Right cardiac atrium (tissue), 5 donors: ENCODE data around the gene DNAJB12. TPM values are rescaled to one million over a fixed set of nuclear protein-coding genes. Genes with fewer than 3 reads are reported as not detected.

Source experiments
- ATAC-seq, 2 donors: fragments of 200-7000 bp; cut with Tn5 transposase; one replicate each; pipeline versions ENCODE4 v1.8.0 to v1.9.1; 2020; ENCODE audit warnings: moderate library complexity in 2 of 2, mild to moderate bottlenecking in 1 of 2
- DNase-seq, 3 donors: peaks; one replicate each; pipeline ENCODE4 v3.0.0-alpha.2; 2020
- H3K27ac ChIP-seq: one replicate; pipeline ENCODE4 v1.5.1; 2013; ENCODE audit warnings: mild to moderate bottlenecking, low read length, control low read depth, moderate library complexity
- H3K27me3 ChIP-seq: one replicate; pipeline ENCODE4 v1.6.1; 2013; ENCODE audit not compliant: control insufficient read depth, insufficient read depth
- H3K4me1 ChIP-seq: one replicate; pipeline ENCODE4 v1.6.1; 2013; ENCODE audit warnings: low read length; ENCODE audit not compliant: control insufficient read depth, insufficient read depth
- H3K4me3 ChIP-seq: one replicate; pipeline ENCODE4 v1.5.1; 2013; ENCODE audit warnings: low read length, control low read depth
- H3K9me3 ChIP-seq: one replicate; pipeline ENCODE4 v1.6.1; 2013; ENCODE audit warnings: low read length; ENCODE audit not compliant: control insufficient read depth
- WGBS: extraction: QIAGEN DNeasy Blood & Tissue Kit; methylation state at CpG from one replicate; pipeline ENCODE4 v1.1.7; 2013; 5-methylcytosine and 5-hydroxymethylcytosine counted together
- intact Hi-C, 4 donors: fragments of 100-400 bp; cut with DNase I; formaldehyde crosslinking; loops; one replicate each; pipeline versions ENCODE4 v1.11.0 to v1.14.0; 2022 to 2023
- polyA plus RNA-seq: library from polyadenylated mRNA; stranded (reverse); fragments of 200-250 nt; gene quantifications from one replicate; pipeline ENCODE4 v1.2.3, GENCODE V29; 2013
- total RNA-seq, 4 donors: library from RNA; stranded (reverse); fragmentation: NEBNext Ultra II Directional; extraction: Animal tissue kit (Norgen Biotek cat#: 25700); gene quantifications; one replicate each; pipeline ENCODE4 v1.2.1, GENCODE V29; 2021
- donor health status: healthy with polysubstance abuse.
- donor health status: DM: no; HTN: yes; CAD: no.
- donor health status: DM: no; HTN: no; CAD: no.
- donor health status: DM: no; HTN: yes; CAD: no; lungs with severe emphysema.
- donor health status: DM: yes; HTN: yes; CAD: no.

Gene DNAJB12
- total and polyA plus RNA-seq, 5 donors: 25.8 to 35.0 (median 29.8) TPM

DNA sequence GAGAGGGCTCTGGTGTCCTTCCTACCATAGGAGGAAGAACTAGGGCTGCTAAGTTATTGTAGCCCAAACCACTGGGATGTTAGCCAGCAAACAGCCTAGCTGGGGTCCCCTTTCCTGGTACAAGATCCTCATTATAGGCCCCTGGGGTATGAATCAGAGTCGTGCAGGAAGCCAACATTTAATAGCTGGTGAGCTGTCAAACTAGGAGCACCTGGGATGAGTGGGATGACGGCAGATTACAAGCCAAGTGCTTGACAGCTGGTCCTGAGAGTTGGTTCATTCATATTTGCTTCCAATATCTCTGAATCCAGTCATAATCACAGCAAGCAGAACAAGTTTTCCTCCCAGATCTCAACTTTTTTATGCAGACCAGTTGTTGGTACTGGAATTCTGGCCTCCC, 25.1 kb upstream of the DNAJB12 start:
- intact Hi-C loops: no loop called here
- ATAC-seq: no peak
- H3K27me3 ChIP-seq: no peaks in the 10 kb centered on the region
- H3K4me3 ChIP-seq: no peak overlapping the region
- WGBS: 72% methylated on average over 2 of the region's 2 CpGs
- H3K4me1 ChIP-seq: no peaks in the 10 kb centered on the region
- DNase-seq: no peak
- H3K27ac ChIP-seq: no peak overlapping the region
- H3K9me3 ChIP-seq: no peaks in the 10 kb centered on the region

DNA sequence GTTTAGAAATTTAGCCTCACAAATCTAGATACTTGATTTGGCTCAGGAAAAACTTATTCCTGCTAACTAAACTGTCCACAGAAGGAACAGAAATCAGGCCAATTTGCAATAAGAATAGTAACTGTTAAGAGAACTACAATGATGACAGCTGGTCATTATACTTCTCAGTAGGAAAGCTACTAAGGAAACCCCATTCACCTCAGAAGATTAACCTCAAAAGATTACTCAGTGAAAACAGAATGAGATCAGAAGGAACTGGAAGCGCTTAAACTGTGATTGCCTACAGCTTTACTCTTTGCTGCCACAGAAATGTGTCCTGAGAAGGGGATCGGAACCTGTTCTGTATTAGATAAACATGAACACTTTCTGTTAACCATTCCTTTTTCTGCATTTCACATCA, 24.3 kb upstream of the DNAJB12 start:
- ATAC-seq (no peak), DNase-seq (no peak)
- no peaks in the 10 kb centered on the region for H3K27me3 ChIP-seq
- no peak overlapping the region for H3K27ac ChIP-seq
- H3K4me1 ChIP-seq: no peaks in the 10 kb centered on the region
- no peaks in the 10 kb centered on the region for H3K9me3 ChIP-seq
- intact Hi-C loops: no loop called here
- WGBS: 94% methylated on average over 2 of the region's 2 CpGs
- no peak overlapping the region for H3K4me3 ChIP-seq

DNA sequence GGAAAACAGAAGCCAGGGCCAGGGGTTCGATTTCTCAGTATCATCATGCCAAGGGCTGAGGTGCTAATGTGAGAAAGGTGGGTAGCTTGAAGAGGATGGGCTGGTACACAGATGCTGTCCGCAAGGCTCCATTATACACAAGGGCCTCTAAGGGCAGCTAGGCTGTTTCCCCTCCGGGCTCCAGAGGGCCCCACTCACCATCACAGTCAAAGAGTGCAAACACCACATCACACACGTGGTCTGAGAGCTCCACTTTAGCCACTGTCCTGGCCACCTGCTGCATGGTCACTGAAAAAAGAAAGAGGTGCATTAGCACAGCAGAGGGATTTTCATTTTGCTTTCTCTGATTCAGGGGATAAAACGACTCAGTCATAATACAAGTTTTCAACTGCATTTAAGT, 20.9 kb upstream of the DNAJB12 start:
- DNase-seq: no peak
- no peaks in the 10 kb centered on the region for H3K4me1 ChIP-seq
- peak; percentile 55 to 62 for ATAC-seq
- no peaks in the 10 kb centered on the region for H3K27me3 ChIP-seq
- WGBS: 61% methylated on average over 5 of the region's 5 CpGs
- intact Hi-C loops: no loop called here
- H3K9me3 ChIP-seq: no peaks in the 10 kb centered on the region
- H3K27ac ChIP-seq: no peak overlapping the region
- H3K4me3 ChIP-seq: no peak overlapping the region

DNA sequence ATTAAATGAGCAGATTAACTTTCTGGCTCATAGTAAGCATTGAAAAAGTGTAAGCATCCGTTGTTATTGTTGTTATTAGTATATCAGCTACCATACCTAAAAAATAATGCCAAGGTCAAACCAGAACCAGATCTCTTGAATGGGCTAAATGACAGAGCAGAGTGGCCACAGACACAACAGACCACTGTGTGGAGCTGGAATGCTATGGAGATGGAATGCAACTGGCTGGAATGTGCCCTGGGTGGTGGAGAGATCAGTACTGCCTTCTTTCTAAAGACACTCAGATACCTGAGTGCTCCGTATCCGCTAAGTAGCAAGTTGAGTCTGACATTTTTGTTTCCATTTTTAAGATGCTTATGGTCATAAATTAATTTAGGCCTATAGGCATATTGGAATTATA, 20.5 kb upstream of the DNAJB12 start:
- intact Hi-C loops: no loop called here
- no peak overlapping the region for H3K4me3 ChIP-seq
- no peaks in the 10 kb centered on the region for H3K27me3 ChIP-seq
- no peak overlapping the region for H3K27ac ChIP-seq
- H3K4me1 ChIP-seq: no peaks in the 10 kb centered on the region
- ATAC-seq: no peak
- no peaks in the 10 kb centered on the region for H3K9me3 ChIP-seq
- DNase-seq: no peak
- WGBS: 76% methylated on average over 3 of the region's 3 CpGs

DNA sequence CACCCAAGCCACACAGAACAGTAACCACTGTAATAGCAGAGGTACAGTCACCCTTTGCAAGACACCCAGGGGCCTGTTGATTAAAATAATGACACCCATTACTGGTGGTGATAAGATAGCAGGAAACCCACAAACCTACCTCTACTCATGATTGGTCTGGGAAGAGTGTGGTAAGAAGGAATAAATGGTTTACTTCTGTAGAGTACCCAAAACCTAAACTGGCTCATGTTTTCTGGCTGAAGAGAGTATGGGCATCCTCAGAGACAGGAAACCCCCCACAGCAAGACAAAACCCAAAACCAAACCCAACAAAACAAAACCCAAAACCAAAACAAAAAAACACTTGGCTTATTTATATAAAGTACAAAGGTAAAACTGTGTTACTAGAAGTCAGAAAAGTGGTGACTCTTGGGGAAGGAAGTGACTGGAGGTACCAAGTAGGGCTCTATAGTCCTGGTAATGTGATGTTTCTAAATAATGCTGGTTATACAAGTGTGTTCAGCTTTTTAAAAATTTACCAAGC, 15.5 kb upstream of the DNAJB12 start:
- ATAC-seq (no peak), DNase-seq (no peak)
- Histone ChIP-seq H3K27ac (no peak overlapping the region), H3K27me3 (no peaks in the 10 kb centered on the region), H3K4me3 (no peak overlapping the region), H3K4me1 (no peaks in the 10 kb centered on the region), H3K9me3 (no peaks in the 10 kb centered on the region)
- intact Hi-C loops: no loop called here

DNA sequence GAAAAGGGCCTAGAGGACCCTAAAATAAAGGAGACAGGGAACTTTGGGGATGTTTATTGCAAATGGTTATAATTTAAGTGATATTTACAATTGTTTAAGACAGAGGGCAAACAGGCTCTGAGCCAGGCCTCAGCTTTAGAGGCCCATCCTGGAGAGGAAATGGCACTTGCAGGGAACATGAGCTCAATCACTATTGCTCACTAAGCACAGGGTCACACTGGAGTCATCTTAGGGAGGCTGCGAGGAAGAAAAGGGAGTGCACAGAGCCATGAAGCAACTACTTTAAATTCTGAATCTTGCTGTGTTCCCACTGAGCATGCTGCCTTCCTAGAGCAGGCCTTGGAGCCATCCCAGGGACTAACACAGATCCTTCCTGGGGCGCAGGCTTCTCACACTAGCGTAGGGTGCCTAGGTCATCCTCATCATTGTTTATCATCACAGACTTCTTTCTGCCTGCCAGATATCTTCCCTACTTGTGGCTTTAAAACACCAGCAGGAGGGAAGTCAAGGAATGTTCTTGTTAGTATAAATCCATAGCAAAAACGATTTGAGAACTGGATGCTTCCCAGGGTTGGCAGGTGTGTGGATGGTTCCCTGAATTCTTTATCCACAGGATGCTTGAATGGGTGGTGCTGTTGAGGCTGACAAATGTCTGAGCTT, 12.7 kb upstream of the DNAJB12 start:
- Histone ChIP-seq H3K4me3 (no peak overlapping the region), H3K9me3 (no peaks in the 10 kb centered on the region), H3K27ac (no peak overlapping the region), H3K4me1 (no peaks in the 10 kb centered on the region), H3K27me3 (no peaks in the 10 kb centered on the region)
- no peak for ATAC-seq
- no peak for DNase-seq
- WGBS: 78% methylated on average over 4 of the region's 4 CpGs
- intact Hi-C loops: loop anchor here (10.0 kb wide), 4 partner anchors 327 to 787 kb away; partner anchors contain the start of gene MCU (in 1 of the 4)

DNA sequence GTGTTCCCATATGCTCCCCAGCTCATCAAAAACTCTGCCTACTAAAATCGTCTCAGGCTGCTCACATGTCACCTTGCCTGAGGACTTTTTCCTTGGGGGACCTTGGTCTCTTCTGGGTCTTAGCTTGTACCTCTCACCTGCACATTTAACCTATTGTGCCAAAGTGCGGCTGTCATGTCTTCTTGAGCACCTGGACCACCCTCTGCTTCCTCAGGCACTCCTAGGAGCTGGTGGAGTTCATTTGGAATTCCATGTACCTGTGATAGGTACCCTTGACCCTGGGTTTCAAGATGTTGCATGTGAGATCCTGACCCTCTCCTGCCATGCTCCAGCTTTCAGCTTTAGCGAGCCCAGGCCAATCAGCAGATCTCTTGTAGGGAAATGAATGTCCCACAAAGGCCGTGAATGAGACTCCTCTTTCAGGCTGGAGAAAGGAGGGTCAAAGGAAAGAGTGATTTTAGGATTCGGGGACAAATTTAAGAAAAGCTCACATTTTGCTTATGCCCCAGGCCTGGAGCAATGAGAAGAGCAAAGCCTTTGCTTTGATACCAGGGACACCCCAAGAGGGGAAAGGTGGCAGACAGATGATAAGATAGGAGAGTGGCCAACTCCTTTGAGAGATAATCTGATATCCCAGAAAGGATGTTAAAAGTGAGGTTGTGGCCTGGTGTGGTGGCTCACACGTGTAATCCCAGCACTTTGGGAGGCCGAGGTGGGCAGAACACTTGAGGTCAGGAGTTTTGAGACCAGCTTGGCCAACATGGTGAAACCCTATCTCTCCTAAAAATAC, 10.6 kb upstream of the DNAJB12 start:
- H3K27ac ChIP-seq: no peak overlapping the region
- intact Hi-C loops: loop anchor here (2.0 to 10.0 kb wide), 5 partner anchors 330 to 790 kb away; partner anchors contain the start of gene MCU (in 1 of the 4)
- no peak for ATAC-seq

DNA sequence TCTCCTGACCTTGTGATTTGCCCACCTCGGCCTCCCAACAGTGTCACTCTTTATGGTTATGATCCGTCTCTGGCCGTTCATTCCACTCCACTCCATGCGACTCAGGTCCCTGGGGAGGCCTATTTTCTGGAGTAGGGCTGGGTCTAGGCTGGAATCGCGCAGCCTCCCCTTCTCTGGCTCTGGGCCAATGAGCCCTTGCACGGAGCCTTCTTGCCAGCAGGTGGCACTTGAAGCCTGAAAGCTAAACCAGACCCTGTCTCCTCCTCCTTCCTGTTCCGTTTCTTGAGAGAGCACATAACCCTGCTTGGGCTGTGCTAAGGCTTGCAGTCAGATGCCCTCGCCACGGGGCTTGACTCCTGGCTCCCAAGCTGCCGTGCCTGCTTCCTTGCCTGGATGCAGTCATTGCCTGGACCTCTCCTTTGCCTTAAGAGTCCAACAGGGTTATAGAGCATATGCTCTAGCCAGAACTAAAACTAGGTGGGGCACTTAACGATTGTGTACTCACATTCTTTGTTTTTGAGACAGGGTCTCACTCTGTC, 9.6 kb upstream of the DNAJB12 start:
- Histone ChIP-seq H3K27ac (peak overlapping the region; percentile 30), H3K27me3 (no peaks in the 10 kb centered on the region), H3K9me3 (no peaks in the 10 kb centered on the region), H3K4me1 (no peaks in the 10 kb centered on the region), H3K4me3 (no peak overlapping the region)
- ATAC-seq (peak; percentile 95), DNase-seq (peak; percentile 91 to 96 (median 94))
- 4% methylated on average over 12 of the region's 12 CpGs for WGBS
- intact Hi-C loops: loop anchor here (2.0 to 10.0 kb wide), 6 partner anchors 330 to 790 kb away; partner anchors contain the start of gene MCU (in 1 of the 4)

More for the DNA sequence above, 10.6 kb upstream of the DNAJB12 start:
- H3K4me3 ChIP-seq: no peak overlapping the region
- no peaks in the 10 kb centered on the region for H3K4me1 ChIP-seq
- H3K9me3 ChIP-seq: no peaks in the 10 kb centered on the region
- WGBS: 81% methylated on average over 7 of the region's 7 CpGs
- DNase-seq: no peak
- H3K27me3 ChIP-seq: no peaks in the 10 kb centered on the region

DNA sequence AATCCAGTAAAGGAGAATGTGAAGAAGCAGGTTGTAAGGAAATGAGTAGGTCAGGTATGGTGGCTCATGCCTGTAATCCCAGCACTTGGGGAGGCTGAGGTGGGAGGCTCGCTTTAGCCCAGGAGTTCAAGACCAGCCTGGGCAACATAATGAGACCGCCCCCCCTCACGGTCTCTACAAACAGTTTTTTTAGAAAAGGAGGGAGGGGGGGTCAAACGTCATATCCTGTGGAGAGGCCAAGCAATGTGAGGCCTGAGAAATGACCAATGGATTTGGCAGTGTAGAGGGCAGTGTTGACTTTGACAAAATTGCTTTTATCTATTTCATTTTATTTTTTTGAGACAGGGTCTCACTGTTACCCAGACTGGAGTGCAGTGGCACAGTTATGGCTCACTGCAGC, 2.3 kb upstream of the DNAJB12 start:
- no peaks in the 10 kb centered on the region for H3K4me1 ChIP-seq
- intact Hi-C loops: no loop called here
- DNase-seq (no peak), ATAC-seq (no peak)
- no peak overlapping the region for H3K4me3 ChIP-seq
- 66% methylated on average over 4 of the region's 4 CpGs for WGBS
- no peaks in the 10 kb centered on the region for H3K9me3 ChIP-seq
- H3K27me3 ChIP-seq: no peaks in the 10 kb centered on the region
- no peak overlapping the region for H3K27ac ChIP-seq

DNA sequence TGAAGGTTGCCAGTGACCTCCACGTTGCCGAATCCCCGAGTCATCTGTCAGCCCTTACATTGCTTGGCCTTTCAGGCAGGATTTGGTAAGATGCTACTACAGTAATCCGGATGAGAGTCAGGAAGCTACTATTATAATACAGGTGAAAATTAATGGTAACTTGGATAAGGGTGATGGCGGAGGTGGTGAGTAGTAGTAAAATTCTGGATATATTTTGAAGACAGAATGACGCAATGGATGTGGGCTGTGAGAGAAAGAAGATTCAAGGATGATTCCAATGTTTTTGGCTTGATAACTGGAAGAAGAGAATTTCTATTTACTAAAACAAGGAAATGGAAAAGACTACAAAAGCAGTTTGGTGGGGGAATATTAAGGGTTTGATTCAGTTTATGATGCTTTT, 1.4 kb upstream of the DNAJB12 start:
- intact Hi-C loops: no loop called here
- H3K27me3 ChIP-seq: no peaks in the 10 kb centered on the region
- H3K4me1 ChIP-seq: peaks cover 7% of the 10 kb centered on the region
- no peak overlapping the region for H3K27ac ChIP-seq
- H3K4me3 ChIP-seq: no peak overlapping the region
- WGBS: 88% methylated on average over 6 of the region's 6 CpGs
- ATAC-seq (no peak), DNase-seq (no peak)
- H3K9me3 ChIP-seq: no peaks in the 10 kb centered on the region

DNA sequence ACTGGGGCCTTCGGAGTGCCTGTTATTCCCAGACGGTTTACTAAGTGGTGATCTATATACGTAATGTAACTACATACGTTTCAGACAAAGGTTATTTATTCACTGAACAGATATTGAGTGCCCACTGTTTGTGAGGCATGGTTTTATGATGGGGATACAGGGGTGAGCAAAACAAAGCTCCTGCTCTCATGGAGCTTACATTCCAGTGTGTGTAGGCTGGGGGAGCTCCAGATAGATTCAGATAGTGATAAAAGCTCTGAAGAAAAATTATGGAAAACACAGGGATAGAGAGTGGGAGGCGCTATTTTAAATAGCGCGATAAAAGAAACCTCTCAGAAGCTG, 466 bp upstream of the DNAJB12 start:
- ATAC-seq (no peak), DNase-seq (no peak)
- Histone ChIP-seq H3K9me3 (no peaks in the 10 kb centered on the region), H3K4me1 (peaks cover 7% of the 10 kb centered on the region), H3K27ac (peak overlapping the region; percentile 97), H3K27me3 (no peaks in the 10 kb centered on the region), H3K4me3 (peak overlapping the region; percentile 52)
- 29% methylated on average over 7 of the region's 7 CpGs for WGBS
- intact Hi-C loops: no loop called here
